HG02623 (cell line): ENCODE results near the gene CCL3.
"Not testable (repeated sequence)": the region's sequence is repeated elsewhere in the genome, so short reads cannot be mapped to it uniquely, and the experiment has no call there.

Experiments used
- ATAC-seq: cut with Tn5 transposase; IDR thresholded peaks from one replicate; pipeline ENCODE4 v1.9.1; 2021; ENCODE audit warnings: moderate library complexity; ENCODE audit not compliant: unreplicated experiment

Gene CCL3

GRCh38 chr17:36089888-36090836 lies at the start of gene CCL3:
CCL3 (minus strand) TSS chr17:36090143; CDS start chr17:36090058, 85 bp downstream.
- ATAC-seq, result peak; percentile 62

- ATAC-seq, result no peak
Measured at GRCh38 chr17:36136439-36136838, 46.5 kb upstream of the CCL3 start.

GRCh38 chr17:36136036-36136435 lies 46.1 kb upstream of the CCL3 start:
- ATAC-seq, result no peak

- no peak for ATAC-seq
Measured at GRCh38 chr17:36135465-36135864, 45.5 kb upstream of the CCL3 start.

- no peak for ATAC-seq
Measured at GRCh38 chr17:36133602-36134236, 43.8 kb upstream of the CCL3 start.

- no peak for ATAC-seq
Measured at GRCh38 chr17:36132421-36132831, 42.5 kb upstream of the CCL3 start.

GRCh38 chr17:36131931-36132330 lies 42.0 kb upstream of the CCL3 start:
- ATAC-seq, result no peak

- no peak for ATAC-seq
Measured at GRCh38 chr17:36131421-36131820, 41.5 kb upstream of the CCL3 start.

GRCh38 chr17:36130346-36130745 lies 40.4 kb upstream of the CCL3 start:
- no peak for ATAC-seq

GRCh38 chr17:36129616-36130015 lies 39.7 kb upstream of the CCL3 start:
- no peak for ATAC-seq

- ATAC-seq, result no peak
Measured at GRCh38 chr17:36128411-36128978, 38.6 kb upstream of the CCL3 start.

- ATAC-seq, result no peak
Measured at GRCh38 chr17:36127911-36128310, 38.0 kb upstream of the CCL3 start.

- no peak for ATAC-seq
Measured at GRCh38 chr17:36127199-36127893, 37.4 kb upstream of the CCL3 start.

- no peak for ATAC-seq
Measured at GRCh38 chr17:36124879-36125824, 35.2 kb upstream of the CCL3 start.

- ATAC-seq, result no peak
Measured at GRCh38 chr17:36123431-36123830, 33.5 kb upstream of the CCL3 start.

GRCh38 chr17:36121099-36121498 lies 31.2 kb upstream of the CCL3 start:
- ATAC-seq, result not testable (repeated sequence)

- no peak for ATAC-seq
Measured at GRCh38 chr17:36120221-36120620, 30.3 kb upstream of the CCL3 start.

GRCh38 chr17:36118477-36119353 lies 28.8 kb upstream of the CCL3 start:
- no peak for ATAC-seq
